SU-DHL-6 (cell line): ENCODE results near the gene SNX10.
A peak's percentile ranks its signal among the peaks of the same experiment; 100 is the strongest.

ENCODE experiments used
- H2AFZ ChIP-seq: fragments of 200-600 bp; sonication (generic); 2 replicates; pipeline ENCODE4 v1.6.1; 2014; ENCODE audit warnings: low read depth, mild to moderate bottlenecking, moderate library complexity, mixed read lengths, antibody characterized with exemption, low read length; ENCODE audit not compliant: severe bottlenecking
- H3F3A ChIP-seq: fragments of 200-600 bp; shearing (Covaris generic); 2 replicates; pipeline ENCODE4 v1.6.0; 2016; ENCODE audit warnings: antibody characterized with exemption, mild to moderate bottlenecking; ENCODE audit not compliant: insufficient read depth
- H3K27ac ChIP-seq: fragments of 200-600 bp; sonication (generic); 2 replicates; pipeline ENCODE4 v1.5.1; 2016; ENCODE audit warnings: low read depth, mild to moderate bottlenecking, low read length, moderate library complexity, mixed read lengths
- H3K27me3 ChIP-seq: fragments of 200-600 bp; sonication (generic), shearing (Covaris generic); 2 replicates; pipeline ENCODE4 v1.6.0; 2014; ENCODE audit warnings: mild to moderate bottlenecking, low read length
- H3K36me3 ChIP-seq: fragments of 200-600 bp; sonication (generic); 2 replicates; pipeline ENCODE4 v1.6.1; 2014; ENCODE audit warnings: mild to moderate bottlenecking, low read length, mixed read lengths
- H3K4me2 ChIP-seq: fragments of 300-600, 200-600 bp; shearing (Covaris generic), sonication (generic); 2 replicates; pipeline ENCODE4 v1.6.0; 2014; ENCODE audit warnings: low read length, low read depth, mild to moderate bottlenecking; ENCODE audit not compliant: poor library complexity, severe bottlenecking
- H3K4me3 ChIP-seq: fragments of 200-600 bp; sonication (generic); 2 replicates; pipeline ENCODE4 v1.5.1; 2014; ENCODE audit warnings: antibody characterized with exemption, low read length, mild to moderate bottlenecking, mixed read lengths; ENCODE audit not compliant: insufficient read depth, poor library complexity, severe bottlenecking
- H3K79me2 ChIP-seq: fragments of 200-600 bp; sonication (generic); 2 replicates; pipeline ENCODE4 v1.6.1; 2014; ENCODE audit warnings: mild to moderate bottlenecking, low read length, moderate library complexity; ENCODE audit not compliant: insufficient read depth
- H3K9ac ChIP-seq: fragments of 200-600 bp; sonication (generic); 2 replicates; pipeline ENCODE4 v1.7.0; 2014; ENCODE audit warnings: mild to moderate bottlenecking, low read length
- H3K9me2 ChIP-seq: fragments of 200-600 bp; sonication (generic); replicated peaks from 2 replicates; pipeline ENCODE4 v1.6.1; 2014; ENCODE audit warnings: low read length; ENCODE audit not compliant: insufficient read depth
- H3K9me3 ChIP-seq: fragments of 200-600 bp; sonication (generic); 2 replicates; pipeline ENCODE4 v1.6.1; 2014; ENCODE audit warnings: low read length, mixed read lengths; ENCODE audit not compliant: insufficient read depth
- H4K20me1 ChIP-seq: fragments of 200-600 bp; sonication (generic); 2 replicates; pipeline ENCODE4 v1.6.1; 2014; ENCODE audit warnings: low read depth, mild to moderate bottlenecking, antibody characterized with exemption, low read length, moderate library complexity, mixed read lengths
- CTCF ChIP-seq: fragments of 200-600 bp; sonication (generic); IDR thresholded peaks from one replicate; pipeline ENCODE4 v1.5.1; 2017; ENCODE audit warnings: antibody characterized with exemption, mild to moderate bottlenecking, low read length, moderate library complexity; ENCODE audit not compliant: insufficient read depth, poor library complexity, severe bottlenecking
- EZH2phosphoT487 ChIP-seq: fragments of 200-600 bp; sonication (generic), shearing (Covaris generic); conservative IDR thresholded peaks from 2 replicates; pipeline ENCODE4 v1.6.1; 2018; ENCODE audit warnings: mild to moderate bottlenecking, antibody characterized with exemption, low read length, moderate library complexity, mixed read lengths

The SNX10 gene

DNA sequence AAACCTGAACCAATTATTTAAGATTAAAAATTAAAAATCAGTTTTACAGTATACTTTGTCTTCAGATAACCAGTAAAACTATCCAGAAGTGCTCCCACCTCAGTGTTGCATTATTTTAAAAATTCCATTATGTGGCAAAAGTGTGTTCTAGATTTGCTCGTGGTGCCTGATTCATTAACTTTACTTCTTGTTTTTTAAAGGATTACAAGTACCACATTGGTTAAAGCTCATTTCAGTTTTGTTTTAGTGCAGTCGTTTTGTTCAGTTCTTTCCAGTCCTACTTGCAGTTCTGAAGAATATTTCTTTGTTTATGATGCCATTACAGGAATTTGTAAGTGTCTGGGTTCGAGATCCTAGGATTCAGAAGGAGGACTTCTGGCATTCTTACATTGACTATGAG is 69.0 kb downstream of the SNX10 start:
- H3K4me3 ChIP-seq: no peak overlapping the region
- peak overlapping the region; percentile 47 for H3K27ac ChIP-seq
- no peak overlapping the region for H2AFZ ChIP-seq
- no peaks in the 10 kb centered on the region for H4K20me1 ChIP-seq
- no peak for TF ChIP-seq EZH2phosphoT487
- TF ChIP-seq CTCF: no peak
- no peak overlapping the region for H3K9ac ChIP-seq
- H3K79me2 ChIP-seq: no peaks in the 10 kb centered on the region
- H3K27me3 ChIP-seq: no peaks in the 10 kb centered on the region
- peaks cover 11% of the 10 kb centered on the region for H3K36me3 ChIP-seq
- no peaks in the 10 kb centered on the region for H3K9me3 ChIP-seq
- H3K9me2 ChIP-seq: no peaks in the 10 kb centered on the region
- peaks cover 38% of the 10 kb centered on the region for H3F3A ChIP-seq
- no peak overlapping the region for H3K4me2 ChIP-seq

- no peaks in the 10 kb centered on the region for H3K9me2 ChIP-seq
These were observed 70.0 kb downstream of the SNX10 start for GRCh38 chr7:26361637-26362036.

GRCh38 chr7:26363465-26363864 is 71.8 kb downstream of the SNX10 start:
- H3K79me2 ChIP-seq: no peaks in the 10 kb centered on the region
- H3K9me2 ChIP-seq: no peaks in the 10 kb centered on the region
- peaks cover 47% of the 10 kb centered on the region for H3F3A ChIP-seq
- no peak overlapping the region for H3K4me3 ChIP-seq
- TF ChIP-seq CTCF (no peak), EZH2phosphoT487 (no peak)
- no peak overlapping the region for H3K4me2 ChIP-seq
- H3K9me3 ChIP-seq: no peaks in the 10 kb centered on the region
- no peak overlapping the region for H2AFZ ChIP-seq
- no peak overlapping the region for H3K9ac ChIP-seq
- peaks cover 24% of the 10 kb centered on the region for H3K36me3 ChIP-seq
- no peak overlapping the region; the same call in 1 of the 2 replicates for H3K27ac ChIP-seq
- no peaks in the 10 kb centered on the region for H3K27me3 ChIP-seq
- no peaks in the 10 kb centered on the region for H4K20me1 ChIP-seq

More at GRCh38 chr7:26361637-26362036, 70.0 kb downstream of the SNX10 start:
- H3K27me3 ChIP-seq: no peaks in the 10 kb centered on the region
- H3K9ac ChIP-seq: no peak overlapping the region
- no peaks in the 10 kb centered on the region for H3K79me2 ChIP-seq
- TF ChIP-seq EZH2phosphoT487: no peak
- no peak for TF ChIP-seq CTCF
- H3K4me2 ChIP-seq: no peak overlapping the region
- H3K27ac ChIP-seq: no peak overlapping the region
- H2AFZ ChIP-seq: no peak overlapping the region
- H4K20me1 ChIP-seq: no peaks in the 10 kb centered on the region
- H3K4me3 ChIP-seq: no peak overlapping the region
- no peaks in the 10 kb centered on the region for H3K9me3 ChIP-seq
- peaks cover 38% of the 10 kb centered on the region for H3F3A ChIP-seq
- peaks cover 21% of the 10 kb centered on the region for H3K36me3 ChIP-seq
